NCI-H1417 (cell line): ENCODE data around the gene FGFRL1.
"Not testable (repeated sequence)": the region's sequence is repeated elsewhere in the genome, so short reads cannot be mapped to it uniquely, and the experiment has no call there.

Experiments used
- DNase-seq, 3 experiments: peaks; one replicate each; lab custom pipeline; 2025; lab: John Stamatoyannopoulos, UW

Gene FGFRL1

DNA sequence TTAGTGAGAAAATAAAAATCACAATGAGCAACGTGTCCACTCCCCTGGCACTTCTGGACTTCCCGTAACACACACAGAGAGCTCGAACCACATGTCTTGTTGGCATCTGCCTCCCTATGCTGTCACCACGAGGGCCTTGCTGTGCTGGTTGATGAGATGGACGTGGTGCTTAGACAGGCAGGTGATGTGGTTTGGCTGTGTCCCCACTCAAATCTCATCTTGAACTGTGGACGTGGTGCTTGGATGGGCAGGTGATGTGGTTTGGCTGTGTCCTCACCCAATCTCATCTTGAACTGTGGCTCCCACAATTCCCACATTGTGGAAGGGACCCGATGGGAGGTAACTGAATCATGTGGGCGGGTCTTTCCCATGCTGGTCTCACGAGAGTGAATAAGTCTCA is 40.0 kb downstream of the FGFRL1 start:
- DNase-seq = no peak

DNA sequence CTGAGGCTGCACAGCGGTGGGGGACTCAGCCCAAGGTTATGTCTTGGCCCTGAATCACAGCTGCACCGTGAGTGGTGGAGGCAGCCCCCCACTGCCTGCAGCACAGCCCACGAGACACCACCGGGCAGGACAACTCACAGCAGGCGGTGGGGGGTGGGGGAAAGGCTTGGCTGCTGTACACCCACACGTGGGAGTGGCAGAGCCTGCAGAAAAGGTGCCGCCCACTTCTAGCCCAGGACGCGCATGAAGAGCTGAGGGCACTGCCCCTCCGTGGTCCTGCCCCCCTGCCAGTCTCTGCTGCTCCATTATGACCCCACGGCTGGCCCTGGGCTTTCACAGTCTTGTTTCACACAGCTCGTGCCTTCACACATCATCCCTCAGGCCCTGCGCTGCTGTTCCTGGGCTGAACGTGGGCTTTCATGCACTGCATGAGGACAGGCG is 40.8 kb downstream of the FGFRL1 start:
- DNase-seq = no peak

DNA sequence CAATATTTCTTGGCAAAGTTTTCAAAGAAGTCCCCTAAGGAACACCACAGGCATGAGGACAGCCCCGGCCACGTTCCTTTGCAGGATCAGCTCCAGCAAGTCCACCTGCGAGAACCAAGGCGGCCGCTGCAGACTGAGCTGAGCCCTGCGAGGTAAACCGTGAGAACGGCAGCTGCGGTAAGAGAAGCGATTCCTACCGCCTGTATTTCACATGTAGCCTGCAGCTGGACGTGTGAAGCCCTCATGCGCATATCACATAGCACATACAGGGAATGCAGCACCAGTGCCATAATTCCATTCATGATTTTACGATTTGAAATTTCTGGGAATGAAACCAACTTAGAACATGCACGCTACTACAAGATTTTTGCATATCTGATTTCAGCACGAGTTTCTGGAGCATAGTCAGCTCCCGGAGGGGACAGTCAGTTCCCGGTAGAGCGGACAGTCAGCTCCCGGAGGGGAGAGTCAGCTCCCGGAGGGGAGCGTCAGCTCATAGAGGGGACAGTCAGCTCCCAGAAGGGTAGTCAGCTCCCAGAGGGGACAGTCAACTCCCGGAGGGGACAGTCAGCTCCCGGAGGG is 41.7 kb downstream of the FGFRL1 start:
- no peak for DNase-seq

DNA sequence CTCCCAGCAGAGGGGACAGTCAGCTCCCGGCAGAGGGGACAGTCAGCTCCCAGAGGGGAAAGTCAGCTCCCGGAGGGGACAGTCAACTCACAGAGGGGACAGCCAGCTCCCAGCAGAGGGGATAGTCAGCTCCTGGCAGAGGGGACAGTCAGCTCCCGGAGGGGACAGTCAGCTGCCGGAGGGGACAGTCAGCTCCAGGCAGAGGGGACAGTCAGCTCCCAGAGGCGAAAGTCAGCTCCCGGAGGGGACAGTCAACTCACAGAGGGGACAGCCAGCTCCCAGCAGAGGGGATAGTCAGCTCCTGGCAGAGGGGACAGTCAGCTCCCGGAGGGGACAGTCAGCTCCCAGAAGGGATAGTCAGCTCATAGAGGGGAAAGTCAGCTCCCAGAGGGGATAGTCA is 42.5 kb downstream of the FGFRL1 start:
- not testable (repeated sequence) for DNase-seq

DNA sequence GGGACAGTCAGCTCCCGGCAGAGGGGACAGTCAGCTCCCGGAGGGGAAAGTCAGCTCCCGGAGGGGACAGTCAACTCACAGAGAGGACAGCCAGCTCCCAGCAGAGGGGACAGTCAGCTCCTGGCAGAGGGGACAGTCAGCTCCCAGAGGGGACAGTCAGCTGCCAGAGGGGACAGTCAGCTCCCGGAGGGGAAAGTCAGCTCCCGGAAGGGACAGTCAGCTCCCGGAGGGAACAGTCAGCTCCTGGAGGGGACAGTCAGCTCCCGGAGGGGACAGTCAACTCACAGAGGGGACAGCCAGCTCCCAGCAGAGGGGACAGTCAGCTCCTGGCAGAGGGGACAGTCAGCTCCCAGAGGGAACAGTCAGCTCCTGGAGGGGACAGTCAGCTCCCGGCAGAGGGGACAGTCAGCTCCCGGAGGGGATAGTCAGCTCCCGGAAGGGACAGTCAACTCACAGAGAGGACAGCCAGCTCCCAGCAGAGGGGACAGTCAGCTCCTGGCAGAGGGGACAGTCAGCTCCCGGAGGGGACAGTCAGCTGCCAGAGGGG is 43.3 kb downstream of the FGFRL1 start:
- not testable (repeated sequence) for DNase-seq

DNA sequence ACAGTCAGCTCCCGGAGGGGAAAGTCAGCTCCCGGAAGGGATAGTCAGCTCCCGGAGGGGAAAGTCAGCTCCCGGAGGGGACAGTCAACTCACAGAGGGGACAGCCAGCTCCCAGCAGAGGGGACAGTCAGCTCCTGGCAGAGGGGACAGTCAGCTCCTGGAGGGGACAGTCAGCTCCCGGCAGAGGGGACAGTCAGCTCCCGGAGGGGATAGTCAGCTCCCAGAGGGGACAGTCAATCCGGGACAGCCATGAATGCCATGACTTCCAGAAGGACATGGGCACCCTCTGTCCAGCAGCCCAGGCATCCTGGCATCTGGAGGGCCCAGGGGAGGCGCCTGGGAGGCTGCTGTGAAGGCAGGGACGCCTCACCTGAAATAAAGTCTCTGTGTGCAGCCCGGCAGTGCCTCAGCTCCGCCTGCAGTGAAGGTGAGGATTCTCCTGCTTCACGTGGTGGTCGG is 43.8 kb downstream of the FGFRL1 start:
- DNase-seq = not testable (repeated sequence)

DNA sequence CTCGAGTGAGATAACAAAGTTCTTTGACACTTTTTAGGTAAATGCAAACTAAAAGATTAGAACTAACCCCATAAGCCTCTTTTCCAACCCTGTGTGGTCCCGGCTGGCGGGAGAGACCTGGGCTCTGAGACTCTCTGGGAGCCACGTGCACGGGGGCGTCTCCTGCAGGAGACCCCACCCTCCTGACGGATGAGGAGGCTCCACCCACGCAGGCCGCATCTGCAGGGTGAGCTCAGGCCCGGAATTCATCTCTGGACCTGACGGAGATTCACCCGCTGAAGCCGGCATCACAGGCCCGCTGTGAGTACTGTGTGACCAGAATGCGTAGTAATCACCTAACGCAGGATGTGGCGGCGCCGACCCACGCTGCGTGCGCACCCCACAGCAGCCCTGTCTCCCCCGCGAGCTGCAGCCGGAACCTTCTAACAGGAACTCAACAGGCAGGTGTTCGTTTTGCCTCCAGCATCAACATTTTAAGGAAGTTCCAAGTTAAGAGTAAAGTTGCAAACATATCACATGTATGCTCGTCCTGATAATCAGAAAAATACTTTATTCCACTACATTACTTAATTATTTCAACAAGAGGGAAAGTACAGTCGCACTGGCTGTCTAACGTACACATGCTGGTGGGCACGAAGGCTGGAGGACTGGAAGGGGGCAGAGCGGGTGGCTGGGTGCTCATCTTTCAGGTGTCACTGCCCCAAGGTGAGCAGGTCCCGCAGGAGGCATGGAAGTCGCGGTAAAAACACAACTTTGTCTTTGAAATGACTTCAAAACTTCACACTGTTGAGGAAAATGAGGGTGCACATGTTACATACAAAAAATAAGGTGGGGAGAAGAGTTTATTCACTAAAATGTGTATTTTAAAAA is 44.5 kb downstream of the FGFRL1 start:
- DNase-seq = no peak

DNA sequence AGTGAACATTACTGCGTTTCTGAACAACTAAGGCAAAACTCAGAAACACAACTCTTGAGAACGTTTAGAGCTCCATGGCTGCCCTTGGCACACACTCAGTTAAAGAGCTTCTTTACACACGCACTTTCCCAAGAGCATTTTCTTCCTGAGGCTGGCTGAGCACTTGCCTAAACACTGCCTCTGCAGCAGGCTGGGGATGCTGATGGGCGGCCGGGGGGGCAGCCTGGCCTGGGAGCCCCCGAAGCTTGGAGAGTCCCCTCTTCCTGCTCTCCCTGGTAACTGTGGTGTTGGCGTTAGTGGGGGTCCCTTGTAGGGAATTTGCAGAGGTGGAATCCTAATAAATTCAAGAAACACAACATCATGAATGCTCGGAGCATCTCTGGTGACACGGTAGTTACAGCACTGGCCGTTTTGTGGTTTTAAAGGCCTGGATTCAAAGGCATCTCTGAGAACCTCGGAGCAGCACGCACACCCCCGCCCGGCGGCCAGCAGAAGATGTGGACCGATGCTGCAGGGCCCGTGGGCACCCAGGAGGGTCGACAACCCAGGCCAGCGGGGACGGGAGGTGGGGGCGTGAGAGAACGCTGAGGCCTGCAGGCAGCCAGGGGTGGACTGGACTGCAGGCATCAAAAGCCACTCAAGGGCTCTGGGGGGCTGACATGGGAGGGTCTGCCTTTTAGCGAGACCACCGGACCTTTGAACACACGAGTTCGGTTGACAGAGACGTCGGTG is 45.4 kb downstream of the FGFRL1 start:
- no peak for DNase-seq

DNA sequence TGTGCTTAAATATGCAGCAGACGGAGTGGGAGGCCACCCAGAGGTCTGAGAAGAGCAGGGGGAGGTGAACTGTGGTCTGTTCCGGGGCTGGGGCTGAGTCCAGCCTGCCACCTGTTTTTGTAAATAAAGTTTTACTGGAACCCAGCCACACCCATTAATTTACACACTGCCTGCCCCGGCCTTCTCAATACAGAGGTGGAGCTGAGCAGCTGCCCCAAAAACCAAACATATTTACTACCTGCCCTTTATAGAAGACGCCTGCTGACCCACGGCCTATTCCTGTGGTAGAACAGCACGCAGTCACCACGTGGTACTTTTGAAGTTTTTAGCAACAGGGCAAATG is 45.9 kb downstream of the FGFRL1 start:
- no peak for DNase-seq

DNA sequence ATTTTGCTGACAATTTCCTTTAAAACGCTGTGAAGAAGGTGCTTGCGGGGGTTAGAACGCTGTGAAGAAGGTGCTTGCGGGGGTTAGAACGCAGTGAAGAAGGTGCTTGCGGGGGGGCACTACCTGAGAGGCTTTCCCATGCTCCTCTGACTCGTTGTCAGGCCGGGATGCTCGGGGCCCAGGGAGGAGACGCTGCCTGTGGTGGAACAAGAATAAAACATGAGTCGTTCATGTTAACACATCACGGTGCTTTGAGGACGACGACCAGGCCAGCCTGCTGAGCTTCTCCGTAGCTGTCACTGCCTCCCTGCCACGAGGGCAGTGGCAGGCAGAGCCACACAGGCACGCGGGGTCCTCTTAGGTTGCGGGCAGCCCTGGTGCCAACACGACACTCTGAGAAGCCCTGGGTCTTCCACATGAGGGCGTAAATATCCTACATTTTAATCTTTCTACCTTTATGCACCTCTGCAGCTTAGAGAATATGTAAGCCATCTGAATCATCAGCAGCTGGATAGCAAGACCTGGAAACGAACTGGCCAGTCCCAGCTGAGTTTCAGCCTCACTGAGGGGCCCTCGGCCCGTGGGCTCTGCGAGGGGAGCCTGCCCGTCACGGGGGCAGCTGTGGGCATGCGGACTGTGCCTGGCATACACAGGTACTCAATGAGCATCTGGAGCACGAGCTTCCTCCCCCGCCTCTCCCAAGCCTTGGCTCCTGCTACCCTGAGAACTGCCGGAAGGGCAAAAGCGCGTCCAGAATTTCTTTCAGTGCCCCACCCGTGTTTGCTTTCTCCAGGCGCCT is 47.0 kb downstream of the FGFRL1 start:
- DNase-seq = no peak

DNA sequence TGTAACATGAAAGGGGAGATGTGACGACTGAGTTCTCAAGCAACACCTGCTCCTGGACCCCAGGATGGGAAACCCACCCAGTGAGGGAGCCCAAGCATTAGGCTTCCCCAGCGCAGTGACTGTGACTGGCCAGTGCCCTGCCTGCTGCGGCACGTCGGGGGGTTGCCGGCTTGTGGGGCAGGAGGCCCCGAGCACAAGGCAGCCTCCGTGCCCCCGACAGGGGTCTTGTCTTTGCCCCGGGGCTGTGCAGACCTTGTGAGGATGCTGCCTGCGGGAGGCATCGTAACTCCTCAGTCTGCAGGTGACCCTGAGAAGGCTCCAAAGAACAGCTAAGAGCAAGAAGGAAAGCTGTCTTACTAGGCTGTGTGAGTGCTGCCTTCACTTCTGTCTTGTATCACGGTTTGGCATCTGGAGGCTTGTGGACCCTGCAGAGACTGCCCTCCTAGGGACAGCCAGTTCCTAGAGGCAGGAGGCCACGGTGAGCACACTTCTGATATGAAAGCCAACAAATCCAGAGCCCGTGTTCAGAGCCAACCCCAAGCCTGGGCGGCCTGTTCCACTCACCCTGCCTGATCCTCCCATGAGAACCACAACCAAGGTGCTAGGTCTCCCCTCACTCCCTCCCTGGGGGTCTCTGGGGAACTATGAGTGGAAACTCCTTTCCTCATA is 47.7 kb downstream of the FGFRL1 start:
- DNase-seq = no peak

DNA sequence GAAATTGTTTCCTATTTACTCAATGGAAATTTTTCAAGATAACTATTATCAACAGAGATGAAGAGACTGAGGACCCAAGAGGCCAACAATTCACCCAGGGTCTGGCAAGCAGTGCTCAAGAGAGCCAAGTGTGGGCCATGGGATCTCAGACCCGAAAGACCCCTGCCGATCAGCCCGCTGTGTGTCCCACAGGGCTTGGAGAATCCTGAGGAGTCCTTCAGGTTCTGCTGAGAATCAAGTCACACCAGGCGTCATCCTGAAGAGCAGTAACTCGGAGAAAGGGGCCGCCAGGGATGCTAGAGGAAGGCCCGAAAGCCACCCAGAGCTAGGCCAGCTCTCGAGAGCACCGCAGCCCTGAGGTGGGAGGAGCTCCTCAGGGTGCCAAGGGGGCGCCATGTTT is 48.7 kb downstream of the FGFRL1 start:
- DNase-seq = no peak

DNA sequence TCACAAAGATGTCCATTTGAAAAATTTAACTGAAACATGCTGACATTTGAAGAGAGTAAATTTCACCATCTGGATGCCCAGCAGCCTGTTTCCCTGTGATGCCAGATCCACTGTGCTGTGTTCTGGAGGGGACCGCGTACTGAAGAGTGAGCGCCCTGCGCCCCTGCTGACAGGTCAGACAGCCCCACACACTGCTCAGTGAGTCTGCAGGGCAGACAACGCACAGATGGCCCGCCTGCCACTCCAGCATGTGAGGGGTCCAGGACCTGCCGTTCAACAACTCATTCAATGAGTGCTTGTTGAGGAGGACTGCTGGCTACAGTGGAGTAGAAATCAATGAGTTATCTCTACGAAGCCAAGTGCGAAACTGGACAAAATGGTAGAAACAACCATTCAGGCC is 49.2 kb downstream of the FGFRL1 start:
- DNase-seq = no peak

DNA sequence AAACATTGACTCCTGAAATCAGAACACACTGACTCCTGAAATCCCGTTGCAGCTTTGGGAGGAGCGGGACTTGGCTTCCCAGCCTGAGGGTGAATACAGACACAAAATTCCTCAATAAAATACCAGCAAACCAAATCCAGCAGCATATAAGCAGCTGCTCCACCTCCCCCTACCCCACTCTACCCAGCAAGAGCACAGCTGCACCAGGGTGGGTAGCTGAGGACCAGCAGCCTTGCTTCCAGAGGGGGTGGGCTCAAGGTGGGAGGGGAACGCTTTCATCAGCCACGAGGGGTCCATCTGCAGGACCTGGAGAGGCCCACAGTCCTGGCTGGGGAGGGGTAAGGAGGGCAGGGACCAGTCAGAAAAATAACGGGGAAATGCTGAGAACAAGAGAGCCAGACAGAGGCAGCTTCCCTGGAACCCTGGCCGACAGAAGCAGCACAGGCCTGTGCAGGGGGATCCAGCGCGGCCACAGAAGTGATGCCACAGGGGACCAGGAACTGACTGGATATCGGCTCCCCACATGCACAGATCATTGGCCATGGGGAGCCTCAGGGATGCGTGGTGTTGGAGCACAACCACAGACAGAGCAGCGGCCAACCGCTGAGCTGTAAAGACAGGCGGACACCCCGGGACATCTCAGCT is 49.8 kb downstream of the FGFRL1 start:
- no peak for DNase-seq

DNA sequence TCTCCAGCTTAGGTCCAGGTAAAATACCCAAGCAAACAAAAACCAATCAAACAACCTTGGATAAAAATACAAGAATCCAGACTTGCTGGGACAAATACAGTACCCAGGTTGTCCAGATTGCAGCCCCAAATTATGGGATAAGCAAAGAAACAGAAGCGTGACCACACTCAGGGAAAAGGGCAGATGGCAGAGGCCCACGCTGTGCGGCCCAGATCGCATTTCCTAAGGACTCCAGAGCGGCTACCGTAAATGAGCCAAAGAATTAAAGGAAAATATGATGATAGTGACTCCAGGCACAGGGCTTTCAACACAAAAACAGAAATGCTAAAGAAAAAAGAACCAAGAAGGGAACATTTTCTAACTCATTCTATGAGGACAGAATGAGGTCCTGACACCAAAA is 50.3 kb downstream of the FGFRL1 start:
- DNase-seq = no peak

DNA sequence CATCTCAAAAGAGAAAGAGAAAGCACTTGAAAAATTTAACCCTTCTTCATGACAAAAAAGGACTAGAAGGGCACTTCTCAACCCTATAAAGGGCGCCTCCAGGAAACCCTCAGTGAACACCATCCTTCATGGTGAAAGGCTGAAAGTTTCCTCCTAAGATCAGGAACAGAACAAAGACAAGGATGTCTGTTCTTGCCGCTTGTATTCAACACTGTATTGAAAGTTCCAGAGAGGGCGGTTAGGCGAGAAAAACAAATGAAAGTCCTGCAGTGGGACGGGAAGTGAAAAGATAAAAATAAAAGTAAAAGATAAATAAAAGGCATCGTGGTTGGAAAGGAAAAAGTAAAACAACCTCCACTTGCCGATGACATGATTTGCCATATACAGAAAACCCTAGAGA is 51.0 kb downstream of the FGFRL1 start:
- DNase-seq = no peak

DNA sequence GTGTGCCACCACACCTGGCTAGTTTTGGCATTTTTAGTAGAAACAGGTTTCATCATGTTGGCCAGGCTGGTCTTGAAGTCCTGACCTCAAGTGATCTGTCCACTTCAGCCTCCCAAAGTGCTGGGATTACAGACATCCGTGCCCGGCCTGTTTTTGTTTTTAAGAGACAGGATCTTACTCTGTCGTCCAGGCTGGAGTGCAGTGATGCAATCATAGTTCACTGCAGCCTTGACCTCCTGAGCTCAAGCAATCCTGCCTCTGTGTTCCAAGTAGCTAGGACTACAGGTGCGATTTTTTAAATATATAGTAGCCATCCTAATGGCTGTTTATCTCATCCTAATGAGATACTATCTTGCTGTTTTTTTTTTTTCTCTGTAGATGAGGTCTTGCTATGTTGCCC is 54.3 kb downstream of the FGFRL1 start:
- no peak for DNase-seq

DNA sequence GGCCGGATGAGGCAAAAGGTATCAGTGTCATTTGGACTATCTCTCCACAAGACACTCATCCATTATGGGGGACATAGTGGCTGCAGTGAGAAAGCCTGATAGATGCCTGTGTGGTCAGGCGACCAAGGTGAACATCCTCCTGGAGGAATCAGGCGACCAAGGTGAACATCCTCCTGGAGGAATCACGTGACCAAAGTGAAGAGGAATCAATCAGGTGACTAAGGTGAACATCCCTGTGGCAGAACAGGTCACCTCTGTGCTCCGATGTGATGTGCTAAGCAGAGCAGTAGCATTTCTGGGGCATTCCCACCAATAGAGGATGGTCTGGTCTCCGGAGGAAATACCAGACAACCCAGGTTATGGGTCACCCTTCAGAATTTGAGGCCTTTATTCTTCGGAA is 58.0 kb downstream of the FGFRL1 start:
- DNase-seq = no peak

DNA sequence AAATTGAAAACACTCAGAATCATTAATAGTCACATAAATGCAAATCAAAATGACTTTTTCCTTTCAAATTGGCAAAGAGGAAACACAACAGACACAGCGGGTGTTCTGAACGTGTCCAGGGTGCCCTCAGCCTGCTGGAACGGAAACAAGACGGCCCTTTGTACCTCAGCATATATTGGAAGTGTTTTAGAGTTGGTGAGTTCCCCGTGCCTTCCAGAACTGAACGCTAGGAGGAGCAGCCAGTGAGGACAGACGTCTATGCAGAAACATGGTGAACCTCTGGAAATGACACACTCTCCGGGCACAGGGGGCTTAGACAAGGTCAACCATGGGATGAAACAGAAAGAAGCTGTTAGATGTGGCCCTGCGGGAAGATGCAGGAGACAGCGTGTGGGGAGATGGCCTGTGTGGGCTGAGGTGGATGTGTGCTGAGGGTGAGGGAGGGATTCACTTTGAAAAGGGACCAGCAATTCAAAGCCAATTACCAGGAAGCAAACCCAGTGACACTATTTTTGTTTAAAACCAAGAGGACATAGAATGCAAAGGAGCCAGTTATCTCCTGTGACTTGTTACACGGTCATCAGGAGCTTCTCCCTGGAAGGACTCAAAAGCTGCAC is 61.5 kb downstream of the FGFRL1 start:
- DNase-seq = no peak

DNA sequence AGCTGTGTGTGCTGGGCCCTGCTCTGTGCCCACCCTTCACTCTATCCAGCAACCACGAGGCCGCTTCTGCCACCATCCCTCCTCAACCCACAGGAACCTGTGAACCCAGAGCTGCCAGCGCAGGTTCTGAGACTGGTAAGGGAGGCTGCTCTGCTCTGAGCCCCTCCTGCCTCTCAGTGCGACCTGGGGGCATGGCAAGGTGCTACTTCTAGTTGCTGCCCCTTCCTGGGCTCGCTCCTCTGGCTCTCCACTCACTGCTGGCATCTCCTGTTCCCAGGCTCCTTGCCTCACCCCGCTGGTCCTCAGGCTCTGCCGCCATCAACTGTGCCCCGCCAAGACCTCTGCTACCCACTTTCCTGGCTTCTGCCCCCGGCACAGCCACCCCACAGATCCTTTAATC is 62.7 kb downstream of the FGFRL1 start:
- no peak for DNase-seq
